IMR-90 (cell line): ENCODE data around the gene UBASH3B. TPM values are rescaled to one million over a fixed set of nuclear protein-coding genes. Genes with fewer than 3 reads are reported as not detected.

Source experiments
- ATAC-seq: fragments of 200-7000 bp; cut with Tn5 transposase; 2 replicates; pipeline ENCODE4 v1.9.1; 2020; ENCODE audit warnings: low read depth, mild to moderate bottlenecking, moderate library complexity
- BruUV-seq: library from RNA; stranded (reverse); fragments of 400-500 nt; replicated peaks from 2 replicates; lab custom pipeline; 2021; lab: Mats Ljungman, UMichigan
- CTCF ChIA-PET: fragments of 300-600 bp; formaldehyde crosslinking; extraction: SDS; loops from one replicate; lab custom pipeline; 2021; ENCODE audit warnings: antibody characterized with exemption; lab: Yijun Ruan, JAX
- POLR2A ChIA-PET: fragments of 300-600 bp; sonication (Branson Sonifier 250); formaldehyde crosslinking; loops from one replicate; lab custom pipeline; 2022; ENCODE audit warnings: antibody characterized with exemption; ENCODE audit not compliant: unreplicated experiment; lab: Charles Lee
- DNase-seq: peaks from one replicate; pipeline ENCODE4 v3.0.0; 2013
- H2AFZ ChIP-seq: replicated peaks from 2 replicates; pipeline ENCODE3; 2013; ENCODE audit warnings: low read length, mild to moderate bottlenecking; ENCODE audit not compliant: poor library complexity
- H2AK5ac ChIP-seq: 2 replicates; pipeline ENCODE4 v1.6.1; 2013; ENCODE audit warnings: low read depth, low read length, inconsistent platforms
- H2AK9ac ChIP-seq: replicated peaks from 2 replicates; pipeline ENCODE3; 2013; ENCODE audit warnings: mild to moderate bottlenecking, low read depth, low read length, moderate library complexity; ENCODE audit not compliant: poor library complexity
- H2BK120ac ChIP-seq: 2 replicates; pipeline ENCODE4 v1.6.1; 2013; ENCODE audit warnings: low read depth, low read length, inconsistent platforms
- H2BK15ac ChIP-seq: 3 replicates; pipeline ENCODE4 v1.6.1; 2013; ENCODE audit warnings: low read depth, low read length, inconsistent platforms
- H2BK20ac ChIP-seq: 2 replicates; pipeline ENCODE4 v1.6.1; 2013; ENCODE audit warnings: low read depth, mild to moderate bottlenecking, inconsistent platforms, low read length, moderate library complexity
- H2BK5ac ChIP-seq: 2 replicates; pipeline ENCODE4 v1.6.1; 2013; ENCODE audit warnings: mild to moderate bottlenecking, low read depth, low read length, inconsistent platforms; ENCODE audit not compliant: poor library complexity, severe bottlenecking
- H3K14ac ChIP-seq: replicated peaks from 2 replicates; pipeline ENCODE4 v1.6.1; 2013; ENCODE audit warnings: low read depth, low read length, inconsistent platforms
- H3K18ac ChIP-seq: 2 replicates; pipeline ENCODE4 v1.6.1; 2013; ENCODE audit warnings: low read depth, low read length, control low read depth
- H3K23ac ChIP-seq: 2 replicates; pipeline ENCODE4 v1.6.1; 2013; ENCODE audit warnings: low read depth, low read length, inconsistent platforms
- H3K27ac ChIP-seq: 2 replicates; pipeline ENCODE4 v1.5.1; 2013; ENCODE audit warnings: mild to moderate bottlenecking, control low read depth, low read length; ENCODE audit not compliant: insufficient read depth
- H3K27me3 ChIP-seq: 2 replicates; pipeline ENCODE4 v1.6.1; 2013; ENCODE audit warnings: low read length; ENCODE audit not compliant: control insufficient read depth, insufficient read depth
- H3K36me3 ChIP-seq: 2 replicates; pipeline ENCODE4 v1.6.1; 2013; ENCODE audit warnings: low read length, mixed read lengths; ENCODE audit not compliant: control insufficient read depth, insufficient read depth
- H3K4ac ChIP-seq: 2 replicates; pipeline ENCODE4 v1.6.1; 2013; ENCODE audit warnings: low read depth, low read length, inconsistent platforms
- H3K4me1 ChIP-seq: 2 replicates; pipeline ENCODE4 v1.6.1; 2013; ENCODE audit warnings: low read length, mixed read lengths; ENCODE audit not compliant: control insufficient read depth, insufficient read depth
- H3K4me2 ChIP-seq: 2 replicates; pipeline ENCODE4 v1.6.1; 2013; ENCODE audit warnings: low read depth, mild to moderate bottlenecking, control low read depth, low read length, moderate library complexity
- H3K4me3 ChIP-seq: 2 replicates; pipeline ENCODE4 v1.5.1; 2013; ENCODE audit warnings: low read depth, mild to moderate bottlenecking, control low read depth, low read length, moderate library complexity; ENCODE audit not compliant: insufficient read depth
- H3K56ac ChIP-seq: 2 replicates; pipeline ENCODE4 v1.6.1; 2013; ENCODE audit warnings: low read length, inconsistent platforms; ENCODE audit not compliant: insufficient read depth; ENCODE audit errors: extremely low read depth
- H3K79me1 ChIP-seq, 2 experiments: 2 replicates each; pipeline ENCODE4 v1.6.1; 2013; ENCODE audit warnings: low read length in 2 of 2, inconsistent platforms in 1 of 2, low read depth in 1 of 2
- H3K9ac ChIP-seq: 2 replicates; pipeline ENCODE4 v1.6.1; 2013; ENCODE audit warnings: low read depth, low read length, control low read depth
- H3K9me1 ChIP-seq: 2 replicates; pipeline ENCODE4 v1.6.1; 2013; ENCODE audit warnings: low read length, inconsistent platforms; ENCODE audit not compliant: insufficient read depth
- H3K9me3 ChIP-seq: 2 replicates; pipeline ENCODE4 v1.6.1; 2013; ENCODE audit warnings: low read length; ENCODE audit not compliant: control insufficient read depth, insufficient read depth
- H4K20me1 ChIP-seq: 2 replicates; pipeline ENCODE4 v1.6.1; 2013; ENCODE audit warnings: low read length, inconsistent platforms; ENCODE audit not compliant: insufficient read depth
- H4K5ac ChIP-seq: 2 replicates; pipeline ENCODE4 v1.6.1; 2013; ENCODE audit warnings: mild to moderate bottlenecking, low read depth, low read length, control low read depth
- H4K8ac ChIP-seq, 2 experiments: 2 replicates each; pipeline ENCODE4 v1.6.1; 2013; ENCODE audit warnings: low read depth in 2 of 2, low read length in 2 of 2, control low read depth in 1 of 2, inconsistent platforms in 1 of 2
- H4K91ac ChIP-seq: 2 replicates; pipeline ENCODE4 v1.6.1; 2013; ENCODE audit warnings: low read depth, low read length, inconsistent platforms; ENCODE audit not compliant: insufficient read depth
- NFE2L2 ChIP-seq: fragments of 150-350 bp; IDR thresholded peaks from 2 replicates; pipeline ENCODE4 v1.6.1; 2016; ENCODE audit warnings: low read depth, mild to moderate bottlenecking, low read length
- RAD21 ChIP-seq: IDR thresholded peaks from 2 replicates; pipeline ENCODE4 v1.6.1; 2012; ENCODE audit warnings: low read length, improper control_type of control experiment
- WGBS, 2 experiments: methylation state at CpG; one replicate each; pipeline versions ENCODE4 v1.1.5 to v1.1.7; 2013; ENCODE audit warnings: missing lambda C conversion rate in 2 of 2; ENCODE audit not compliant: insufficient read length in 1 of 2; ENCODE audit errors: extremely low coverage in 2 of 2; 5-methylcytosine and 5-hydroxymethylcytosine counted together
- dilution Hi-C: fragments of 300-500 bp; cut with HindIII; formaldehyde crosslinking; loops from one replicate; pipeline ENCODE4 v1.14.3; 2018; ENCODE audit warnings: low sequenced_read_pairs; ENCODE audit not compliant: unreplicated experiment
- in situ Hi-C: fragments of 300-500 bp; cut with MboI; formaldehyde crosslinking; loops from 3 replicates; pipeline ENCODE4 v1.14.3; 2019; ENCODE audit warnings: low sequenced_read_pairs, inconsistent platforms, mixed read lengths
- intact Hi-C: fragments of 100-400 bp; cut with micrococcal nuclease; formaldehyde crosslinking; loops from 2 replicates; pipeline ENCODE4 v1.10.0; 2022
- polyA plus RNA-seq, 3 experiments: library from polyadenylated mRNA; depleted of rRNA; stranded (reverse); fragments of >200 nt; gene quantifications; 2 replicates each; pipeline ENCODE4 v1.2.3, GENCODE V29; 2012; ENCODE audit warnings: low replicate concordance in 1 of 3
- total RNA-seq: library from RNA; depleted of rRNA; stranded (reverse); fragments of >200 nt; gene quantifications from 2 replicates; pipeline ENCODE4 v1.2.3, GENCODE V29; 2012

Gene UBASH3B
- total and polyA plus RNA-seq, 2 of the 4 experiments (the other 2 are of a cell fraction), result 27.2 to 48.0 TPM

DNA sequence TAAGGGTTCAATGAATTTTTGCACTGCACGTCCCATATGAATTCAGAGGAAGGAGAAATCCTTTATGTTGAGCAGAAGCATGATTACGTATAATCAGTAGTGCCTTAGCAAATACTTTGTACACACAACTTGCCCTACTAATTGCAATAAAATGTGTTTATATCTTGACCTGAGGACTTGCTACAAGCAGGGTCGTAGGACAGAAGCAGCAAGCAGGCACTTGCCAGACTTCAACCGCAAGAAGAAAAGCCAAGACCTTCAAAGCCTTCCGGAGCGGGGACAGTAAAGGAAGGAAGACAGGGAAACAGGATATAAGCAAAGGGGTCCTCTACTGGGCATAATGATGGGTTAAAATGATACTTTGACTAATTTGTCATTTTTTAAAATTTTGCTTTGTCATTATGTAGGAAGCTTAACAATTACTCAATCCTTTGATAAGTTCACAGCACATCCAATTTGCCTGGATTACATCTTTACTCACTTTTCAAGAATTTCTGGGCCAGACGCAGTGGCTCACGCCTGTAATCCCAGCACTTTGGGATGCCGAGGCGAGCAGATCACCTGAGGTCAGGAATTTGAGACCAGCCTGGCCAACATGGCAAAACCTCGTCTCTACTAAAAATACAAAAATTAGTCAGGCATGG is 23.2 kb upstream of the UBASH3B start:
- CTCF ChIA-PET, result interaction anchor here (0.6 to 4.5 kb wide), 9 partner anchors 20 to 871 kb away, joined by 3 to 28 read pairs (median 4); no protein-coding TSS in a partner anchor

More for the DNA sequence above, 23.2 kb upstream of the UBASH3B start:
- DNase-seq (no peak), ATAC-seq (no peak)
- in situ Hi-C loops, result loop anchor here (5.0 to 10.0 kb wide), 3 partner anchors 150 to 392 kb away; no protein-coding TSS in a partner anchor
- H3K4me3 ChIP-seq, result no peak overlapping the region
- dilution Hi-C loops, result no loop called here
- peak overlapping the region; percentile 28; the same call in 1 of the 2 replicates for H3K23ac ChIP-seq
- peak overlapping the region; percentile 5 for H3K27ac ChIP-seq
- H3K9me3 ChIP-seq, result no peaks in the 10 kb centered on the region
- H2AK5ac ChIP-seq, result no peak overlapping the region
- 0 out of 2 replicates have a peak, but pooled peaks cover 2% of the 10 kb centered on the region for H3K27me3 ChIP-seq
- H4K8ac ChIP-seq, result peak overlapping the region in 1 of 2 experiments; percentile 29; a peak in 2 of 4 replicates
- H4K91ac ChIP-seq, result no peak overlapping the region
- H2BK120ac ChIP-seq, result peak overlapping the region; percentile 28
- H3K56ac ChIP-seq, result no peak overlapping the region
- H3K4me2 ChIP-seq, result peak overlapping the region; percentile 1
- peak overlapping the region; percentile 11 for H2BK5ac ChIP-seq
- no peaks in the 10 kb centered on the region; the same call in 1 of the 2 replicates for H3K9me1 ChIP-seq
- peaks cover 9% of the 10 kb centered on the region for H3K4me1 ChIP-seq
- POLR2A ChIA-PET, result no interaction called here
- intact Hi-C loops, result loop anchor here (2.0 kb wide), 1 partner anchor 390 kb away; no protein-coding TSS in a partner anchor
- no peaks in the 10 kb centered on the region for H3K79me1 ChIP-seq
- H3K14ac ChIP-seq, result 0 out of 2 replicates have a peak overlapping the region, but pooled peaks have one; percentile 53
- no peaks in the 10 kb centered on the region for H3K36me3 ChIP-seq
- H3K18ac ChIP-seq, result peak overlapping the region; percentile 13; the same call in 1 of the 2 replicates
- no TSS peak for BruUV-seq
- H2BK20ac ChIP-seq, result no peak overlapping the region
- H2BK15ac ChIP-seq, result no peak overlapping the region
- WGBS, 2 experiments, result 45% methylated on average over 4 of the region's 11 CpGs; no CpG with 5 or more reads in 1 of the 2 experiments
- no peak overlapping the region for H2AFZ ChIP-seq
- peak overlapping the region; percentile 5; the same call in 1 of the 2 replicates for H4K5ac ChIP-seq
- no peaks in the 10 kb centered on the region for H4K20me1 ChIP-seq
- TF ChIP-seq RAD21 (no peak), NFE2L2 (0 out of 2 replicates have a peak, but pooled peaks have one; percentile 32)
- no peak overlapping the region for H2AK9ac ChIP-seq
- H3K4ac ChIP-seq, result peak overlapping the region; percentile 49
- no peak overlapping the region for H3K9ac ChIP-seq
